ENCODE data around the gene GPR39. TPM values are rescaled to one million over a fixed set of nuclear protein-coding genes. Genes with fewer than 3 reads are reported as not detected.

The GPR39 gene
- total RNA-seq, 1 donor from 2014 or later, result 7.1 TPM

- no peak for DNase-seq (ENCODE audit: low read depth)
- TF ChIP-seq, protein P1, sequence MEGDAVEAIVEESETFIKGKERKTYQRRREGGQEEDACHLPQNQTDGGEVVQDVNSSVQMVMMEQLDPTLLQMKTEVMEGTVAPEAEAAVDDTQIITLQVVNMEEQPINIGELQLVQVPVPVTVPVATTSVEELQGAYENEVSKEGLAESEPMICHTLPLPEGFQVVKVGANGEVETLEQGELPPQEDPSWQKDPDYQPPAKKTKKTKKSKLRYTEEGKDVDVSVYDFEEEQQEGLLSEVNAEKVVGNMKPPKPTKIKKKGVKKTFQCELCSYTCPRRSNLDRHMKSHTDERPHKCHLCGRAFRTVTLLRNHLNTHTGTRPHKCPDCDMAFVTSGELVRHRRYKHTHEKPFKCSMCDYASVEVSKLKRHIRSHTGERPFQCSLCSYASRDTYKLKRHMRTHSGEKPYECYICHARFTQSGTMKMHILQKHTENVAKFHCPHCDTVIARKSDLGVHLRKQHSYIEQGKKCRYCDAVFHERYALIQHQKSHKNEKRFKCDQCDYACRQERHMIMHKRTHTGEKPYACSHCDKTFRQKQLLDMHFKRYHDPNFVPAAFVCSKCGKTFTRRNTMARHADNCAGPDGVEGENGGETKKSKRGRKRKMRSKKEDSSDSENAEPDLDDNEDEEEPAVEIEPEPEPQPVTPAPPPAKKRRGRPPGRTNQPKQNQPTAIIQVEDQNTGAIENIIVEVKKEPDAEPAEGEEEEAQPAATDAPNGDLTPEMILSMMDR (IDR thresholded peaks at IDR 0.05; ENCODE audit: insufficient read depth, low read length, severe bottlenecking), result no peak
- Histone ChIP-seq H3K27me3 (ENCODE audit: control insufficient read depth, insufficient read depth, low read length) (no peaks in the 10 kb centered on the region), H3K36me3 (ENCODE audit: control insufficient read depth, insufficient read depth, low read length) (peaks cover 3% of the 10 kb centered on the region), H3K4me3 (ENCODE audit: low read depth, low read length) (no peak overlapping the region)
- no peak for FAIRE-seq
These were observed 229.3 kb downstream of the GPR39 start for GRCh38 chr2:132645722-132646539.

- H3K36me3 ChIP-seq (ENCODE audit: control insufficient read depth, insufficient read depth, low read length), result peaks cover 3% of the 10 kb centered on the region
- H3K4me3 ChIP-seq (ENCODE audit: low read depth, low read length), result no peak overlapping the region
- TF ChIP-seq, protein P1 (IDR thresholded peaks at IDR 0.05; ENCODE audit: insufficient read depth, low read length, severe bottlenecking), result no peak
- DNase-seq (ENCODE audit: low read depth) (no peak), FAIRE-seq (no peak)
- no peaks in the 10 kb centered on the region for H3K27me3 ChIP-seq (ENCODE audit: control insufficient read depth, insufficient read depth, low read length)
These were observed 230.0 kb downstream of the GPR39 start for GRCh38 chr2:132646540-132647108.

- Histone ChIP-seq H3K4me3 (ENCODE audit: low read depth, low read length) (no peak overlapping the region), H3K27me3 (ENCODE audit: control insufficient read depth, insufficient read depth, low read length) (no peaks in the 10 kb centered on the region), H3K36me3 (ENCODE audit: control insufficient read depth, insufficient read depth, low read length) (no peaks in the 10 kb centered on the region)
- DNase-seq (ENCODE audit: low read depth), result no peak
- TF ChIP-seq, protein P1 (IDR thresholded peaks at IDR 0.05; ENCODE audit: insufficient read depth, low read length, severe bottlenecking), result no peak
- peak; percentile 40 for FAIRE-seq
These were observed 234.8 kb downstream of the GPR39 start for GRCh38 chr2:132651115-132652045.

DNA sequence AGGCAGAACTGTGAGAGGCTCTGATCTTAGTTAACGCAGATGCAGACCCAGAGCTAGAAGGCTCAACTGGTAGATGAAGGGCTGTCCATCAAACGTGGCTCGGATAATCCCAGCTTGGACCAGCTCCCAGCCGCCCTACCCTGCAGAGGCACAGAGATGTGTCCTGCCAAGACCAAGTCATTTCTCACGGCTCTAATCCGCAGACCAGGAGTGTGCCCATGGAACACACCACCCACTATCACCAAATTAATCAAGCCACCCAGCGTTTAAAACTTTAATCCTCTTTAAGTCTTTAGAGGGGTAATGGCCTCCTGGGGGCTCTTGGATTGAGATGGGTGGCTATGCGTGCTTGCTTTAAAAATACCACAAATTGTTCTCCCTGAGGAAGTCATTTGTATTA is 235.9 kb downstream of the GPR39 start:
- FAIRE-seq (no peak), DNase-seq (ENCODE audit: low read depth) (no peak)
- no peak overlapping the region for H3K4me3 ChIP-seq (ENCODE audit: low read depth, low read length)
- no peaks in the 10 kb centered on the region for H3K36me3 ChIP-seq (ENCODE audit: control insufficient read depth, insufficient read depth, low read length)
- H3K27me3 ChIP-seq (ENCODE audit: control insufficient read depth, insufficient read depth, low read length), result no peaks in the 10 kb centered on the region
- TF ChIP-seq, protein P1 (IDR thresholded peaks at IDR 0.05; ENCODE audit: insufficient read depth, low read length, severe bottlenecking), result no peak

- H3K4me3 ChIP-seq (ENCODE audit: low read depth, low read length), result no peak overlapping the region
- DNase-seq (ENCODE audit: low read depth), result no peak
- TF ChIP-seq, protein P1 (IDR thresholded peaks at IDR 0.05; ENCODE audit: insufficient read depth, low read length, severe bottlenecking), result no peak
- no peaks in the 10 kb centered on the region for H3K36me3 ChIP-seq (ENCODE audit: control insufficient read depth, insufficient read depth, low read length)
- FAIRE-seq, result no peak
- H3K27me3 ChIP-seq (ENCODE audit: control insufficient read depth, insufficient read depth, low read length), result no peaks in the 10 kb centered on the region
These were observed 237.7 kb downstream of the GPR39 start for GRCh38 chr2:132654335-132654734.

All from bronchial epithelial cell (primary cell).